ENCODE measurements around the gene PHF2.

The PHF2 gene

GRCh38 chr9:93594041-93594756 lies 17.8 kb downstream of the PHF2 start:
- Mint-ChIP-seq H3K27me3 (ENCODE audit: low read depth) (no peaks in the 10 kb centered on the region), H3K4me3 (no peak overlapping the region), H3K4me1 (peaks cover 22% of the 10 kb centered on the region), H3K9me3 (no peaks in the 10 kb centered on the region), H3K36me3 (ENCODE audit: low read depth) (no peaks in the 10 kb centered on the region), H3K27ac (no peak overlapping the region)
- TF ChIP-seq CTCF (IDR thresholded peaks at IDR 0.05; ENCODE audit: unreplicated experiment in 3 of 3): no peak

- H3K36me3 Mint-ChIP-seq (ENCODE audit: low read depth): no peaks in the 10 kb centered on the region
- TF ChIP-seq CTCF (IDR thresholded peaks at IDR 0.05; ENCODE audit: unreplicated experiment in 3 of 3): no peak
- no peak overlapping the region for H3K4me3 Mint-ChIP-seq
- H3K27ac Mint-ChIP-seq: no peak overlapping the region
- H3K9me3 Mint-ChIP-seq: no peaks in the 10 kb centered on the region
- H3K4me1 Mint-ChIP-seq: peaks cover 16% of the 10 kb centered on the region
- H3K27me3 Mint-ChIP-seq (ENCODE audit: low read depth): no peaks in the 10 kb centered on the region
Measured at GRCh38 chr9:93595461-93595860, 19.1 kb downstream of the PHF2 start.

- Mint-ChIP-seq H3K36me3 (ENCODE audit: low read depth) (no peaks in the 10 kb centered on the region), H3K9me3 (no peaks in the 10 kb centered on the region), H3K27me3 (ENCODE audit: low read depth) (no peaks in the 10 kb centered on the region), H3K27ac (no peak overlapping the region), H3K4me1 (peaks cover 14% of the 10 kb centered on the region), H3K4me3 (no peak overlapping the region)
- no peak for TF ChIP-seq CTCF (IDR thresholded peaks at IDR 0.05; ENCODE audit: unreplicated experiment in 3 of 3)
Measured at GRCh38 chr9:93595861-93596365, 19.5 kb downstream of the PHF2 start.

GRCh38 chr9:93596399-93596798 lies 20.0 kb downstream of the PHF2 start:
- Mint-ChIP-seq H3K36me3 (ENCODE audit: low read depth) (no peaks in the 10 kb centered on the region), H3K27ac (no peak overlapping the region), H3K9me3 (no peaks in the 10 kb centered on the region), H3K27me3 (ENCODE audit: low read depth) (no peaks in the 10 kb centered on the region), H3K4me1 (peaks cover 13% of the 10 kb centered on the region), H3K4me3 (no peak overlapping the region)
- no peak for TF ChIP-seq CTCF (IDR thresholded peaks at IDR 0.05; ENCODE audit: unreplicated experiment in 3 of 3)

- no peaks in the 10 kb centered on the region for H3K27me3 Mint-ChIP-seq (ENCODE audit: low read depth)
- no peaks in the 10 kb centered on the region for H3K36me3 Mint-ChIP-seq (ENCODE audit: low read depth)
- H3K9me3 Mint-ChIP-seq: no peaks in the 10 kb centered on the region
- TF ChIP-seq CTCF (IDR thresholded peaks at IDR 0.05; ENCODE audit: unreplicated experiment in 3 of 3): no peak
- H3K4me1 Mint-ChIP-seq: peaks cover 13% of the 10 kb centered on the region
- no peak overlapping the region for H3K27ac Mint-ChIP-seq
- no peak overlapping the region for H3K4me3 Mint-ChIP-seq
Measured at GRCh38 chr9:93597142-93597706, 20.8 kb downstream of the PHF2 start.
